Measurements from ENCODE around the gene POLH.
"Not testable (repeated sequence)": the region's sequence is repeated elsewhere in the genome, so short reads cannot be mapped to it uniquely, and the experiment has no call there.

Gene POLH

DNA sequence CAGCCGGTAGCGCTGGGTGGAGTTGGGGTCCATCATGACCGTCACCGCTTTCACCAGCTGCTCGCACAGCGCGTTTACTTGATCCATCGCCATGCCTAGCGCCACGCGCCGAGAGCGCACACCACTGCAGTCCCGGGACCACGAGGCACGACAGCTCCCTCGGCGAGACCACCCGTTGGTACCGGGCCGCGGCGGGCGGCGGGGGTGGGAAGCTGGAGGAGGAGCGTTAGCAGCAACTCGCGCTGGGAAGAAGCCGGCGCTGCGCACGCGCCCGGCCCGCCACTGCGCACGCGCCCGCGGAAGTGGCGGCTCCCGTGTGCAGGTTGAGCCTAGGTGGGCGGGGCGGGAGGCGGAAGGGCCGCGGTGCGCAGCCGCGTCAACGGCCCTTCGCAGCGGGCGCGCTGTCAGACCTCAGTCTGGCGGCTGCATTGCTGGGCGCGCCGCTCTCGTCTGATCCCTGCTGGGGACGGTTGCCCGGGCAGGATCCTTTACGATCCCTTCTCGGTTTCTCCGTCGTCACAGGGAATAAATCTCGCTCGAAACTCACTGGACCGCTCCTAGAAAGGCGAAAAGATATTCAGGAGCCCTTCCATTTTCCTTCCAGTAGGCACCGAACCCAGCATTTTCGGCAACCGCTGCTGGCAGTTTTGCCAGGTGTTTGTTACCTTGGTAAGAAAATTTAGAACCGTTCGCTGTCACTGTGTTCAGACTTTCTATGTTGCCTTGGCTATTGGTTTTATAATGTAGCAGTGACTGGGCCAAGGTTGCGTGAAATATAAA lies at the start of gene POLH, which contains the start of gene XPO5:
TSS of gene POLH (plus strand) at position 414 of the 780 bp plus-strand sequence. CDS start 6,135 bp downstream, outside the sequence.
TSS of gene XPO5 (minus strand) at position 267 of the 780 bp plus-strand sequence. CDS start at position 93, 174 bp downstream.
- in situ Hi-C loops (cut with MboI; ENCODE audit: low pct_unique_long_range_greater_than_20kb, low sequenced_read_pairs, unreplicated experiment), result no loop called here
- TF ChIP-seq, protein P1, sequence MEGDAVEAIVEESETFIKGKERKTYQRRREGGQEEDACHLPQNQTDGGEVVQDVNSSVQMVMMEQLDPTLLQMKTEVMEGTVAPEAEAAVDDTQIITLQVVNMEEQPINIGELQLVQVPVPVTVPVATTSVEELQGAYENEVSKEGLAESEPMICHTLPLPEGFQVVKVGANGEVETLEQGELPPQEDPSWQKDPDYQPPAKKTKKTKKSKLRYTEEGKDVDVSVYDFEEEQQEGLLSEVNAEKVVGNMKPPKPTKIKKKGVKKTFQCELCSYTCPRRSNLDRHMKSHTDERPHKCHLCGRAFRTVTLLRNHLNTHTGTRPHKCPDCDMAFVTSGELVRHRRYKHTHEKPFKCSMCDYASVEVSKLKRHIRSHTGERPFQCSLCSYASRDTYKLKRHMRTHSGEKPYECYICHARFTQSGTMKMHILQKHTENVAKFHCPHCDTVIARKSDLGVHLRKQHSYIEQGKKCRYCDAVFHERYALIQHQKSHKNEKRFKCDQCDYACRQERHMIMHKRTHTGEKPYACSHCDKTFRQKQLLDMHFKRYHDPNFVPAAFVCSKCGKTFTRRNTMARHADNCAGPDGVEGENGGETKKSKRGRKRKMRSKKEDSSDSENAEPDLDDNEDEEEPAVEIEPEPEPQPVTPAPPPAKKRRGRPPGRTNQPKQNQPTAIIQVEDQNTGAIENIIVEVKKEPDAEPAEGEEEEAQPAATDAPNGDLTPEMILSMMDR (IDR thresholded peaks at IDR 0.05; ENCODE audit: extremely low read depth, insufficient read depth, missing control alignments), result no peak

DNA sequence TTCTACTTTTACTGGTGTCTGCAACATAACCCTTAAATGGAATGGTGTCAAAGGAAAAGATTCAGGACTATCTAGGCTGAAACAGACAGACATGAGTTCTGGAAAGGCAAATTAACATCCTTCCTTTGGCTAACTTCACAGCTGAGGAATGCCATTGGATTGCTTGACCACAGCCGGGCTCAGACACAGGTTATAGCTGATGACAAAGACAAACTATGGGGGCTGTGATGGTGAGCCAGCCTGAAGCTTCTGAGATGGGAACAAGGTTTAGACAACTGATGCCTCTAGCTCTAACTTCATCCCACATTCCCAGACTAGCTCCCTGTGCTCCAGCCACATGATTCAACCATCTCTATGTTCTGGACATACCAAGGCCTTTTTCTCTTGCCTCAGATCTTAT lies 43.8 kb upstream of the POLH start:
- TF ChIP-seq, protein P1 (IDR thresholded peaks at IDR 0.05; ENCODE audit: extremely low read depth, insufficient read depth, missing control alignments), result no peak
- no peak for DNase-seq (ENCODE audit: low spot score)
- in situ Hi-C loops (cut with MboI; ENCODE audit: low pct_unique_long_range_greater_than_20kb, low sequenced_read_pairs, unreplicated experiment), result no loop called here

More for the DNA sequence above, at the start of gene POLH, which contains the start of gene XPO5:
- DNase-seq (ENCODE audit: low spot score), result peak; percentile 98

DNA sequence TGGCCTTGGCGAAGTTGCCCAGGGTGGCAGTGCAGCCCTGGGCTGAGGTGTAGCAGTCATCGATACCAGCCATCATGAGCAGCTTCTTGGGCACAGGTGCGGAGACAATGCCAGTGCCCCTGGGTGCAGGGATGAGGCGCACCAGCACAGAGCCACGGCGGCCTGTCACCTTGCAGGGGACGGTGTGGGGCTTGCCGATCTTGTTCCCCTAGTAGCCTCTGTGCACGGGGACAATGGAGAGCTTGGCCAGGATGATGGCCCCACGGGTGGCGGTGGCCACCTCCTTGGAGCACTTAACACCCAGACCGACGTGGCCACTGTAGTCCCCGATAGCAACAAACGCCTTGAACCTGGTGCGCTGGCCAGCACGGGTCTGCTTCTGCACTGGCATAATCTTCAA lies 37.0 kb upstream of the POLH start:
- DNase-seq (ENCODE audit: low spot score); in situ Hi-C loops (cut with MboI; ENCODE audit: low pct_unique_long_range_greater_than_20kb, low sequenced_read_pairs, unreplicated experiment): not testable (repeated sequence)

DNA sequence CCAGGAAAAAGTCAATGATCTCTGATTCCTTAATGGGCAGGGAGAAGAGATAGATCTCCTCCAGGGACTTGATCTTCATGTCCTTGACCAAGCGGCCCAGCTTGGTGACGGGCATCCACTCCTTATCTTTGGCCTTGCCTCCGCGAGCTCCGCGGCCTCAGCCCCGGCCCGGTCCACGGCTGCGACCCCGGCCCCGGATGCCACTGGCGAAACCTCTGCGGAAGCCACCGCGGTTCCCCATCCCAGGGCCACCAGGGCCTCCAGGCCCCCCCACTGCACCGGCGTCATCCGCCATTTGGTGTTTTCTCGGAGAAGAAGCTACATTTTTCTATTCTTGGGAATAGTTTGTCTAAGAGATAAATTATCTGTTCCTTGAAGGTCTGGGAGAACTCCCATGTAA lies 36.6 kb upstream of the POLH start:
- DNase-seq (ENCODE audit: low spot score); in situ Hi-C loops (cut with MboI; ENCODE audit: low pct_unique_long_range_greater_than_20kb, low sequenced_read_pairs, unreplicated experiment): not testable (repeated sequence)

DNA sequence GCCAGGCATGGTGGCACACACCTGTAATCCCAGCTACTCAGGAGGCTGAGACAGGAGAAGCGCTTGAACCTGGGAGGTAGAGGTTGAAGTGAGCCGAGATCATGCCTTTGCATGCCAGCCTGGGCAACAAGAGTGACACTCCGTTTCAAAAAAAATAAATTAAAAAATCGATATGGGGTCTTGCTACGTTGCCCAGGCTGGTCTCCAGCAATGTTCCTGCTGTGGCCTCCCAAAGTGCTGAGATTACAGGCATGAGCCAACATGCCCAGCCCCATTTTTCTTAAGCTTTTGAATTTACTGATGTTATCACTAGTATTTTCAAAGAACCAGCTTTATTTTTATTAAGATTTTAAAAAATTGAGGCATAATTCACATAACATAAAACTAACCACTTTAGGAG lies 35.5 kb upstream of the POLH start:
- TF ChIP-seq, protein P1 (IDR thresholded peaks at IDR 0.05; ENCODE audit: extremely low read depth, insufficient read depth, missing control alignments), result no peak

DNA sequence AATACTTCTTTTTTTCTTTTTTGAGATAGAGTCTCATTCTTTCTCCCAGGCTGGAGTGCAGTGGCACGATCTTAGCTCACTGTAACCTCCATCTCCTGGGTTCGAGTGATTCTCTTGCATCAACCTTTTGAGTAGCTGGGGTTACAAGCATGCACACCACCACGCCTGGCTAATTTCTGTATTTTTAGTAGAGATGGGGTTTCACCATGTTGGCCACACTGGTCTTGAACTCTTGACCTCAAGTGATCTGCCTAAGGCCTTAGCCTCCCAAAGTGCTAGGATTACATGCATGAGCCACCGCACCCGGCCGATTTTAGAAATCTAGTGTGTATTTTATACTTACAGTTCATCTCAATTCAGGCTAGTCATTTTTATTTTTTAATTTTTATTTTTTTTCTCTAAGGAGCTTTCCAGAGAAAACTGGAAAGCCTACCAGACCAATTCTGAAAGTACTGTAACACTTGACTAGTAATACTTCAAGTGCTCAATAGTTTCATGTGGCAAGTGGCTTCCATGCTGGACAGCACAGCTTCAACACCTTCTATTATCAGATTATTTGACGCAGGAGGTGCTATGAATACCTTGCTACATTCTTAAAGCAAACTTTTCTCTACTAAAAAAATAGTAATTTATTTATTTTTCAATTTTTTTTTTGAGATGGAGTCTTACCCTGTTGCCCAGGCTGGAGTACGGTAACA lies 34.1 kb upstream of the POLH start:
- peak; percentile 52 for DNase-seq (ENCODE audit: low spot score)
- TF ChIP-seq, protein P1 (IDR thresholded peaks at IDR 0.05; ENCODE audit: extremely low read depth, insufficient read depth, missing control alignments), result no peak
- in situ Hi-C loops (cut with MboI; ENCODE audit: low pct_unique_long_range_greater_than_20kb, low sequenced_read_pairs, unreplicated experiment), result no loop called here

More for the DNA sequence above, 35.5 kb upstream of the POLH start:
- no peak for DNase-seq (ENCODE audit: low spot score)
- in situ Hi-C loops (cut with MboI; ENCODE audit: low pct_unique_long_range_greater_than_20kb, low sequenced_read_pairs, unreplicated experiment), result no loop called here

DNA sequence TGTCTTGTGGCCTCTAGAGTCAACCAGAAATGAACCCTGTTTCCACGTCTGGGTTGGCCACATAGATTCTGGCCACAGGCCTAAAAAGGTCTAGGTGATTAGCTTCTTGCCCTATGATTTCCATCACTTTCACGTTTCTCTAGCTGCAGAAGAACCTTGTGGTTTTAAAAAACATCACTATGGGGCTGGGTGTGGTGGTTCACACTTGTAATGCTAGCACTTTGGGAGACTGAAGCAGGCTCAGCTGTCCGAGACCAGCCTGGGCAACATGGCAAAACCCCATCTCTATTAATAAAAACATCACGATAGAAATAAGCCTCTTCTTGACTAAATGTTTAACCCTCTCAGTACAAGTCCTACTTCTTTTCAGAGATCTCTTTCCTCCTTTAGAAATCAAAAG lies 31.5 kb upstream of the POLH start:
- TF ChIP-seq, protein P1 (IDR thresholded peaks at IDR 0.05; ENCODE audit: extremely low read depth, insufficient read depth, missing control alignments), result no peak
- in situ Hi-C loops (cut with MboI; ENCODE audit: low pct_unique_long_range_greater_than_20kb, low sequenced_read_pairs, unreplicated experiment), result no loop called here
- DNase-seq (ENCODE audit: low spot score), result no peak

All from GM13977 (cell line).